ENCODE data around the gene SENP1.

The SENP1 gene

GRCh38 chr12:48065041-48065440, 40.8 kb downstream of the SENP1 start:
- no peak for DNase-seq (ENCODE audit: low read depth)

DNA sequence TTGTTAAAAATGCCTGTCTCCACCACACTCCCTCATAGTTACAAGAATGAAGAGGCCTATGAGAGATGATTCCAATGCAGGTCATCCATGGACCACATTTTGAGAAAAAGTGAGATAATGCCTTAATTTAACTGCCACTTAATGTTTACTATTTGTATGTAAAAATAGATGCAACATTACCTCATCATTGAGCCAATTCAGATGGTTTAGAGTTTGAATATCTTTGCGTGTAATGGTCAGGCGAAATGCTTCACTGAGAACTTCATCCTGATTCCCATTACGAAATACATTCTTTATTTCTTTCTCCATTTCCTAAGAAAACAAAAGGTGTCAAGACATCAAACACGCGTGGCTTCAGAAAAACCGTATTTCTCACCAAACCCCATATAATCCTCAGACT, 42.3 kb downstream of the SENP1 start:
- DNase-seq (ENCODE audit: low read depth), result no peak

DNA sequence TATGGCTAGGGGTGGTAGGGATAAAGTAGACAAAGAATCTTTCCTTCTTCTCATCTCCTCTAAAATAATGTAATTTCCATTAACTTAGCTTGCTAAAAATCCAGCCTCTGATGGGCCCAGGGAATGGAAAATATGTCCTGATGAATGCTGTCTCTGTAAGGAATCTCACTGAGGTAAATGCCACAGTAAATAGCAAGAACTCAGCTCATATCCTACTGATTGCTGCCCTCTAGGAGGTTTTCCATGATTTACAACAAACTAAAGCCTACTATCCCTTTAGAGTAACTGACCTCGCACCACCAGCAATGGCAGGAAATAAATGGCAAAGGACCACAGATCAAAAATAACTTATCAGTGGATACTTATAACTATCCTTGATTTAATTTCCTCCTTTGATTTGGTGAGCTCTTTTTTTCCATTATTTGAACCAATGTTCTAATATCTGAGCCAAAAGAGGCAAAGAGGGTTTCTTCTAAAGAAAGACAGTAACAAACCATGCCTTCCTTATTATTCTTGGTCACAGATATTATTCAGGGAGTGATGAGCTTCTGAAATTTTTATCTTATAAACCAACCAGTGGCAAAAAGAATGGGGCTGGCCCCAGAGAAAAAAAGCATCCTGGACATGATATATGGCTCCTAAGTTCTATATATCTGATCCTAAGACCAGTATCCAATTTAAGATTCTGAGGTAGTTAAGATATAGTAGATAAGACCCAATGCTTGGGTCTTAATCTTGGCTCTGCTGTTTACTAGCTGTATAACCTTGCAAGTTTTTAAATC, 43.8 kb downstream of the SENP1 start:
- no peak for DNase-seq (ENCODE audit: low read depth)

- DNase-seq (ENCODE audit: low read depth), result no peak
These were observed 45.4 kb downstream of the SENP1 start for GRCh38 chr12:48060474-48060873.

DNA sequence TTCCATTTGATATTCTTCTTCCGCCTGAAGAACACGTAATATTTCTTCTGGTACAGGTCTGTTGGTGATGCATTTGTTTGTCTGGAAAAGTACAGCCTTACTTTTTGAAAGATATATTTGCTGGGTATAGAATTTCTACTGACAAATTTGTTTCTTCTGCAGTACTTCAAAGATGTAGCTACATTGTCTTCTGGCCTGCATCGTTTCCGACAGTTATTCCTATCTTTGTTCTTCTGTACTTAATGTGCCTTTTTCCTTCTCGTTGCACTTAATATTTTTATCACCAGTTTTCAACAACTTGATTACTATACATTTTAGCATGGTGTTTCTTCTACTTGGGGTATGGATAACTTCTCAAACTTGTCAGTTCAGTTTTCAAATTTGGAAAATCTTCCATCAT, 47.1 kb downstream of the SENP1 start:
- no peak for DNase-seq (ENCODE audit: low read depth)

- no peak for DNase-seq (ENCODE audit: low read depth)
These were observed 50.7 kb downstream of the SENP1 start for GRCh38 chr12:48054955-48055821.

GRCh38 chr12:48053883-48054282, 52.0 kb downstream of the SENP1 start:
- no peak for DNase-seq (ENCODE audit: low read depth)

- no peak for DNase-seq (ENCODE audit: low read depth)
These were observed 52.8 kb downstream of the SENP1 start for GRCh38 chr12:48053122-48053521.

GRCh38 chr12:48051681-48052080, 54.2 kb downstream of the SENP1 start:
- no peak for DNase-seq (ENCODE audit: low read depth)

- DNase-seq (ENCODE audit: low read depth), result no peak
These were observed 55.7 kb downstream of the SENP1 start for GRCh38 chr12:48050174-48050573.

DNA sequence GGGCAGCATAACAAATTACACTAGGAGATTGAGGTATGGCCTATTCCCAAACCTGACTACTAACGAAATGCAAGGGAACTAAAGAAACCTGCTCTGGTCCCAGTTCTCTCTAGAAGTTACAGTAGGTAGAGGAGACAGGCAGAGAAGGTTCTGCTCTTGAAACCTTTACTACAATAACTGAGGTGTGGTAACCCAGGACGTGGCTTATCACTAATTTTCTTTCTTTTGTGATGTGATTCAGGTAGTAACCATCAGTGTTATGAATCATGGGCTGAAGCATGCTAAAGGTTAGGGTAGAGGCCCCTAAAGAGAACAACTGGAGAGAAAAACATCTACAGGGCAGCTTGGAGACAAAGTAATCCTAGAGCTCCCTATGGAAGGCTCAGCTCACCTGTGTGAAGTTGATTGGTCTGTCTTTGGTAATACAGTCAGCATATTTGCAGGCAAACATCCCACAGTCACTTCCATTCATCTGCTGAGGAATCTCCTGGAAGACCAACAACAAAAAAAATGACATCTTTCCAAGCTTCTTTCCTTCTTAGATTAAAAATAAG, 59.8 kb downstream of the SENP1 start:
- DNase-seq (ENCODE audit: low read depth), result no peak

GRCh38 chr12:48045061-48045846, 60.6 kb downstream of the SENP1 start:
- no peak for DNase-seq (ENCODE audit: low read depth)

DNA sequence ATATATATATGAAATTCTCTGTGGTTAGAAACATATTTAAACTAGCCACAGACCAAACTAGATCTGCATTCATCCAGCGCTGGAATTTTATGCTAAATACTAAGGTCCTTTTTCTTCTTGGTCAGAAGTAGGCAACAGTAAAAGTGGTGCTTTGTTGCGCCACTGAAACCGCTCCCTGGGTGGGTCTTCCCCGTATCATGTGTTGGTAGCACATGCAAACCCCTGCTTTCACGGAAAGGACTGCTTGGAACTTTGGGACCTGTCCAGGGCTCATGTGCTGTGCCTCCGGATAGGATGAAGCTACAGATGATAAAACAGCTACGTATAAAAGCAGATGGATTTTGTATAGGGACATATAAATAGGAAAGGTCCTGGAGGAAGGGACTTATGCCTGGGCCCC, 61.5 kb downstream of the SENP1 start:
- DNase-seq (ENCODE audit: low read depth), result no peak

DNA sequence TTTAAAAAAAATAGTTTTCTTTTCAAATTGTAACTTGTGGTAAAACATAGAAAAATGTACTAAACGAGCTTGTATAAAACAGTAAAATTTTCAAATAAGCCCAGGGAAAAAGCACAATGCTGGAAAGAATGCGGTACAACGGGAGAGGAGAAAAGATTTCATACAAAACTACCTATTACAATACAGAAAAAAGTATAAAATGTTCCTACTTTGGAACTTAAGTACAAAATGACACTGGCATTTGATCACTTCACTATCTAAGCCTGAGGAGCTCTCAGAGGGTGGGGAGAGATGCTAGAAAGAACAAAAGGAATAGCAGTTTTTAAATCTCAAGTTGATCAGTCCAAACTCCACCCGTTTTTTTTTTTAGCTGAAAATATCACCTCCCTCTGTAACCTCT, 62.1 kb downstream of the SENP1 start:
- DNase-seq (ENCODE audit: low read depth), result no peak

DNA sequence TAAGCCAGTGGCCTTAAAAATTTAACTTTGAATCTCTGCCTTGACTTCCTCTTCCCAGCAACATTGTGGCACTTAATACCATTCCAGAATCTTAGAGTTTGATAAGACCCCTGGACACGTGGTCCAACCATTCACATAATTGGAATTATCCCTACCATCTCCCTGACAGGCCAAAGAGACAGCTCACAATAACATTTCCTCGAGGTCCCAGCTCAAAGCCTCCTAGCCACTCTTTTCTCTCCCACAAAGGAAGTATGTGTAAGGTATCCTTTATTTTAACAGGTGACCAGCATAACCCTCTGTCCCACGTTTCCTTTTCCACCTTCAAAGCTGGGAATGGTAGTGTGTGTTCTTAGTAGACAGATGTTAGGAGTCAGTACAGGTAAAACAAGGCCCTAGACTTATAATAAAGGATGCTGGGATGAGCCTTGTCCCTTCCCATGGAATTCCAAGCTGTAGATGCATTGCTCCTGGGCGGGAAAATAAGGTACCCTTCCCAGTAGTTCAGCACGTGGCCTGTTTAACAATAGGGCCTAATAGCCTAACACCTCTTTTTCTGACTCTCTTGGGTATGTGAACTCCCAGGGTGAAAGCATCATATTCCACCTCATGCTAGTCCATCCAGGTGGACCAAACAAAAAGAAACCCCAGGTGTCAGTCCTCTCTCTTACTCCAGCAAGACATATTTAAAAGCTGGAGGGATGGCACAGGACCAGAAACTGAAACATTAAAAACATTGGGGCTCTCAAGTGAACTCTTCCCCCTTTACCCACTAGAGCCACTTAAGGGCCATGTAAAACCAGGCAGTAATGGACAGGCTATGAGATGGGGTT, 64.1 kb downstream of the SENP1 start:
- no peak for DNase-seq (ENCODE audit: low read depth)

DNA sequence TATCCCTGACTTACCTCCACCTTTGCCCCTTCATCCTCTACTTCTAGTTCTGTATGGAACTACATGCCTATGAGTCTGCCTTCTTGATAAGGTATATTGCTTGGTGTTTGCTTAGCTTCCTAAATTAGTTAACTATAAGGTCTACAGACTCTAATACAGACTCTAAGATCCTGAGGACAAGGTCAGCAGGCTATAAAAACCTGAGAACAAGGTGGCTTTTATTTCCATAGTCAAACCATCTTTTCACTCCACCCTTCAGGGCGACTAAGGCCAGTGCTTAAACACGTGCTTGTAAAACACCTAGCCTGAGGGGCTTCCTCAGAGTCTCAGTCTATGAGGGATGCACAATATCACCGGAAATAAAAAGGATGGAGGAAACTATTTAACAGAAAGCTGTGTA, 65.5 kb downstream of the SENP1 start:
- DNase-seq (ENCODE audit: low read depth), result no peak

- no peak for DNase-seq (ENCODE audit: low read depth)
These were observed 66.7 kb downstream of the SENP1 start for GRCh38 chr12:48039151-48039550.

DNA sequence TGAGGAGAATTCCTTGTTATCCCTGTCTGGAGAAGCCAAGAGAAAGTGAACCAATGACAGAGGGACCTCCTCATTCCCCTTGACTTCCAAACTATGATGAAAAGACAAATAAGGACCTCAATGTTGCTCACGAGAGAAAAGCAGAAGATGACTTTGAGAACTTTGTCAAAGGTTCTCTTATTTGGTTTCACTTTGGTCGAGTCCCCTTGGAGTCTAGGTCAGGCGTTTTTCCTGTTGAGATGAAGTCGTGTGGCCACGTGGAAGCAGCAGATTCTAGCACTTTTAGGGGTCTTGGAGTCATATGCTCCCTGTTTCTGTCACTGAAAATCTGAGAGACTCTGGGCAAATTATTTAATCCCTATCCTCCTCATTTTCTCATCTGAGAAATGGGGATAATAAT, 67.8 kb downstream of the SENP1 start:
- DNase-seq (ENCODE audit: low read depth), result no peak

DNA sequence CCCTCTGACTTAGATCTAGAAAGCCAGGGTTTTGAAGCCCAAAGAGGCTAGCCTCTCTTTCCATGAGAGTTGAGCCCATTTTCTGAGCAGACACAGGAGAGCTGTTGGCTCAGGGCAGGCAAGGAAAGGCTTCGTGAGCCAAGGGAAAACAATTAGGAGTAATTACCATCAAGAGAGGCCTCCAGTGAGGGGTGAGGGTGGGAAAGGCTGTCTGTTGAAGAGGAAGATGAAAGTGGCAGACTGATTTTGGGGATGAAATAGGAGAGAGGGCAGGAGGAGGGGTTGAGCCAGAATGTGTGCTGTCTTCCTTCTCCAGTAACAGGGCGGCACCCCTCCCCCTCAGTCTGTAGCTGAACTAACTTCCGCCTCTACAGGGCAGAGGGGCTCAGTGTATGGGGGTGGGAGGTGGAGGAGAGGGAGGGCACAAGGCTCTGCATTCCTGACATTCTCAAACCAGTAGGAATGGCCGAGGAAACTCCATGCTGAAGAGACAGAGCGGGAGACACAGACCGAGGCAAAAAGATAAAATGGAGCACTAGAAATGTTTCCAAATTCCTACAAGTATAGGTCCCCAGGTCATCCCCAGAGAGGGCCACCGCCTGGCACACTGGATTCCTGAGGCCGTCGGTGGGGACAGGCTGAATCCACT, 68.5 kb downstream of the SENP1 start:
- no peak for DNase-seq (ENCODE audit: low read depth)

DNA sequence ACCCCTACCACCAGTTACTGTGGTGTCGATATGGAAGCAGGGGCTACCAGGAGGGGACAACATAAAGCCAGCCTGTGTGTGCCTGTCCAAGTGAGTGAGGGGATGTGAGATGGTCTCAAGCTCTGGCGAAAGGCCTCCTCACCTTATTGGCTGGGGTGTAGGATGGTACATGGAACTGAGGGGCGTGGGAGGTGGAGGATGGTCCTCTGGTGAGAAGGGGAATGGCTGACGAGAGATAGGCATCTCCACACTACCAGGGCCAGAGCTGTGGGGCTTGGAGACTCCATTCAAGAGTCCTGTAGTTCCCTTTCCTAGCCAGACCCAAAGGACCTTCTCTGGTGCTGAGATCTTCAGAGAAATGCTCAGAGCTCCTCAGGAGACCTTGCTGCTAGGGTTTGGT, 69.1 kb downstream of the SENP1 start:
- no peak for DNase-seq (ENCODE audit: low read depth)
